Upper lobe of left lung (tissue), 6 donors: ENCODE measurements around the gene GOSR2. TPM values are rescaled to one million over a fixed set of nuclear protein-coding genes. Genes with fewer than 3 reads are reported as not detected.

Experiments
- ATAC-seq, 2 donors: fragments of 200-7000 bp; cut with Tn5 transposase; one replicate each; pipeline ENCODE4 v1.9.1; 2022; ENCODE audit warnings: mild to moderate bottlenecking in 2 of 2, moderate library complexity in 2 of 2; ENCODE audit not compliant: low FRiP score in 2 of 2
- DNase-seq, 2 donors: peaks; one replicate each; pipeline ENCODE4 v3.0.0-alpha.2; 2019 to 2020
- H3K27ac ChIP-seq, 4 donors: fragments of 200-600 bp; sonication (generic); one replicate each; pipeline ENCODE4 v1.5.1; 2016 to 2019
- H3K27me3 ChIP-seq, 4 donors: fragments of 200-600 bp; sonication (generic); one replicate each; pipeline ENCODE4 v1.5.1; 2017 to 2019
- H3K36me3 ChIP-seq, 4 donors: fragments of 200-600 bp; sonication (generic); one replicate each; pipeline ENCODE4 v1.5.1; 2016 to 2019
- H3K4me1 ChIP-seq, 4 donors: fragments of 200-600 bp; sonication (generic); one replicate each; pipeline ENCODE4 v1.5.1; 2018 to 2019
- H3K4me3 ChIP-seq, 4 donors: fragments of 200-600 bp; sonication (generic); one replicate each; pipeline ENCODE4 v1.5.1; 2017 to 2019; ENCODE audit warnings: mild to moderate bottlenecking in 2 of 4, moderate library complexity in 1 of 4
- H3K9me3 ChIP-seq, 4 donors: fragments of 200-600 bp; sonication (generic); one replicate each; pipeline ENCODE4 v1.5.1; 2018 to 2019
- EP300 ChIP-seq, 4 donors: sonication (generic); formaldehyde crosslinking; IDR thresholded peaks; one replicate each; pipeline ENCODE4 v1.5.1; 2017; ENCODE audit warnings: antibody characterized with exemption in 4 of 4, control low read depth in 2 of 4
- POLR2A ChIP-seq, 4 donors: fragments of 450-650 bp; IDR thresholded peaks; one replicate each; pipeline ENCODE4 v1.5.1; 2016 to 2017; ENCODE audit warnings: antibody characterized with exemption in 4 of 4, mild to moderate bottlenecking in 2 of 4
- POLR2AphosphoS5 ChIP-seq, 2 donors: sonication (generic); formaldehyde crosslinking; IDR thresholded peaks; one replicate each; pipeline ENCODE4 v1.5.1; 2017; ENCODE audit warnings: antibody characterized with exemption in 2 of 2
- WGBS, 2 donors: methylation state at CpG; one replicate each; pipeline ENCODE4 v1.1.5; 2017 to 2018; 5-methylcytosine and 5-hydroxymethylcytosine counted together
- total RNA-seq, 6 donors: library from RNA; depleted of rRNA in 4 of 6; stranded (reverse); fragments of >200 nt in 4 of 6; gene quantifications; one replicate each; pipeline versions ENCODE4 v1.1.0 to v1.2.1, GENCODE V29; 2016 to 2021
- TF ChIP-seq, protein P1 (sequence below), 6 experiments: fragments of 450-650 bp in 4 of 6; fragments of 200-600 bp in 2 of 6; sonication (generic) in 2 of 6; IDR thresholded peaks; one replicate each; pipeline ENCODE4 v1.5.1; 2016 to 2019; ENCODE audit warnings: antibody characterized with exemption in 6 of 6
- donor health status: DM: no; HTN: no; CAD: no; lungs with moderate emphysema.
- donor health status: DM: no; HTN: yes; CAD: no; lungs with severe emphysema.

GOSR2 gene
- total RNA-seq, 6 donors from 2014 or later = 40.3 to 79.6 (median 50.8) TPM

DNA sequence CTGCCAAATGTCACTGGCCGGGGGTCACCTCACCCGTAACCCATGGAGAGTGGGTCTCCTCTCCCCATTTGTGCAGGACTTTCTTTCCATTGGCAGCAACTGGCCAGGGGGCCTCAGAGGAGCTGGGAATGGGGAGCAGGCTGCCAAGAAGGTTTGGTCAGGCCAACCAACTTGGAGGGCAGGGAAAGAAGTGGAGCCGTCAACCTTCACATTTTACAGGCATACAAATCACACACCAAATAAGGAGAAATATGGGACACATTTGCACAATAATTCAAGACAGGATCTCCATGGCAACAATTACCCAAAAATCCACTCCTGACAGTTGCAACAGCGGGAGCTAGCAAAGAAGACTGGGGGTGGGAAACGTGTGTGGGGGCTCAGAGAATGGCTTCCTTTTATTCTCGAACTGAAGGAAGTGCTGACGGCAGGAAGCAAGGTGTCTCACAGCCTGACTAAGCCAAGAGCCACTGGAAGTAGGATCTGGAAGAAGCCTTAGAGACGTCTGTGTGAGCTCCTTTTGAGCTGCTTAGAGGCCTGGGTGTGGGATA lies 35.2 kb downstream of the GOSR2 start:
- 59 to 66% methylated on average over 6 to 8 of the region's 8 CpGs for WGBS, 2 donors
- Histone ChIP-seq H3K4me1 (peaks cover 0 to 3% (median 1%) of the 10 kb centered on the region in 4 donors), H3K9me3 (no peaks in the 10 kb centered on the region), H3K4me3 (no peak overlapping the region), H3K27ac (no peak overlapping the region), H3K27me3 (no peaks in the 10 kb centered on the region), H3K36me3 (no peaks in the 10 kb centered on the region)
- TF ChIP-seq POLR2AphosphoS5 (IDR thresholded peaks at IDR 0.05) (no peak), EP300 (IDR thresholded peaks at IDR 0.05) (no peak), POLR2A (IDR thresholded peaks at IDR 0.05) (no peak)
- TF ChIP-seq, protein P1, sequence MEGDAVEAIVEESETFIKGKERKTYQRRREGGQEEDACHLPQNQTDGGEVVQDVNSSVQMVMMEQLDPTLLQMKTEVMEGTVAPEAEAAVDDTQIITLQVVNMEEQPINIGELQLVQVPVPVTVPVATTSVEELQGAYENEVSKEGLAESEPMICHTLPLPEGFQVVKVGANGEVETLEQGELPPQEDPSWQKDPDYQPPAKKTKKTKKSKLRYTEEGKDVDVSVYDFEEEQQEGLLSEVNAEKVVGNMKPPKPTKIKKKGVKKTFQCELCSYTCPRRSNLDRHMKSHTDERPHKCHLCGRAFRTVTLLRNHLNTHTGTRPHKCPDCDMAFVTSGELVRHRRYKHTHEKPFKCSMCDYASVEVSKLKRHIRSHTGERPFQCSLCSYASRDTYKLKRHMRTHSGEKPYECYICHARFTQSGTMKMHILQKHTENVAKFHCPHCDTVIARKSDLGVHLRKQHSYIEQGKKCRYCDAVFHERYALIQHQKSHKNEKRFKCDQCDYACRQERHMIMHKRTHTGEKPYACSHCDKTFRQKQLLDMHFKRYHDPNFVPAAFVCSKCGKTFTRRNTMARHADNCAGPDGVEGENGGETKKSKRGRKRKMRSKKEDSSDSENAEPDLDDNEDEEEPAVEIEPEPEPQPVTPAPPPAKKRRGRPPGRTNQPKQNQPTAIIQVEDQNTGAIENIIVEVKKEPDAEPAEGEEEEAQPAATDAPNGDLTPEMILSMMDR (IDR thresholded peaks at IDR 0.05) = no peak
- ATAC-seq (no peak), DNase-seq (no peak)

DNA sequence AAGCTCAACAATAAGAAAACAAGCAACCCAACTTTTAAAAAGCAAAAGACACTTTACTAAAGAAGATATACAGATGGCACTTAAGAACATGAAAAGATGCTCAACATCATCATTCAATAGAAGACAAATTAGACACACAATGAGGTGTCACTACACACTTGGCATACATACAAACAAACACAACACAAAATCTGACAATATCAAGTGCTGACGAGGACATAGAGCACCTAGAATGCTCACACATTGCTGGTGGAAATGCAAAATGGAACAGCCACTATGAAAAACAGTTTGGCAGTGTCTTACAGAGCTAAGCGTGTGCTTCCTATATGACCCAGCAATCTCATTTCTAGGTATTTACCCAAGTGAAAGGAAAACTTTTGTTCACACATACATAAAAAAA lies 37.2 kb downstream of the GOSR2 start:
- Histone ChIP-seq H3K4me3 (no peak overlapping the region), H3K27me3 (no peaks in the 10 kb centered on the region), H3K9me3 (no peaks in the 10 kb centered on the region), H3K27ac (no peak overlapping the region), H3K36me3 (no peaks in the 10 kb centered on the region), H3K4me1 (peaks cover 0 to 3% (median 1%) of the 10 kb centered on the region in 4 donors)
- no peak for TF ChIP-seq POLR2AphosphoS5 (IDR thresholded peaks at IDR 0.05)
- TF ChIP-seq POLR2A (IDR thresholded peaks at IDR 0.05) = no peak
- no peak for TF ChIP-seq EP300 (IDR thresholded peaks at IDR 0.05)
- TF ChIP-seq, protein P1 (IDR thresholded peaks at IDR 0.05) = no peak
- ATAC-seq = no peak
- DNase-seq = no peak
- 45 to 50% methylated on average over 2 of the region's 2 CpGs for WGBS, 2 donors

DNA sequence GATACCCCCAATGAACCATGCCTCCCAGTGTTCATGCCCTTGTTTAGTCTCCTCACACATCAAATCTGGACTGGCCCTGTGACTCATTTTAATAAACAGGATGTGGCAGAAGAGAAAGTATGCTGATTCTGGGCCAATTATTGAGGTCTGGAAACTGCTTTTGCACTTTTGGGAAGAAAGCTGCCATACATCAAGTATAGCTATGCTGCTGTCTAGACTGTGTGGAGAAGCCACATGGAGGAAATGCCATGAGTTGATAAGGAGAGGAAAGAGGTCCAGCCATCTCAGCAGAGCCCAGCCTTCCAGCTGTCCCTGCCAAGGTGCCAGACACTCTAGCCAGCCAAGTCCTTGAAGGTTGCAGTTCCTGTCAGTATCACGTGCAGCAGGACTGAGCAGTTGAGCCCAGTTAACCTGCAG lies 39.4 kb downstream of the GOSR2 start:
- H3K36me3 ChIP-seq = no peaks in the 10 kb centered on the region
- H3K27me3 ChIP-seq = no peaks in the 10 kb centered on the region
- TF ChIP-seq, protein P1 (IDR thresholded peaks at IDR 0.05) = no peak
- no peak for TF ChIP-seq POLR2AphosphoS5 (IDR thresholded peaks at IDR 0.05)
- TF ChIP-seq EP300 (IDR thresholded peaks at IDR 0.05) = no peak
- TF ChIP-seq POLR2A (IDR thresholded peaks at IDR 0.05) = no peak
- H3K4me1 ChIP-seq = peaks cover 0 to 3% (median 1%) of the 10 kb centered on the region in 4 donors
- ATAC-seq (peak in 1 of 2 donors; percentile 47), DNase-seq (no peak)
- no peak overlapping the region for H3K27ac ChIP-seq
- H3K4me3 ChIP-seq = no peak overlapping the region
- H3K9me3 ChIP-seq = no peaks in the 10 kb centered on the region
- 0 to 9% methylated on average over 1 of the region's 1 CpG for WGBS, 2 donors

DNA sequence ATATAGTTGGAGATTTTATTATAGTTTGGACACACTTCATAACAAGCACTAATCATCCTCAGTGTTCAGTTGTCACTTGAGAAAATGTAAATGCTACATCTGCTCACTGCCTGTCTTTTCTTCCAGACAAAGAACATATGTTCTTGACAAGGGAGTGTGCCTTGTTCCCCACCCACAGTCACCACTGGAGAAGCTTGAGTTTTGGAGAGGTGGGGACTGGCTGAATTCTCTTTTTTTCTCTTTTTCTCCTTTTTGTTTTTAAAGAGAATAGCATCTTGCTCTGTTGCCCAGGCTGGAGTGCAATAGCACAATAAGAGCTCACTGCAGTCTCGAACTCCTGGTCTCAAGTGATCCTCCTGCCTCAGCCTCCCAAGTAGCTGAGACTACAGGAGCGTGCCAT lies 40.6 kb downstream of the GOSR2 start:
- ATAC-seq (no peak), DNase-seq (no peak)
- Histone ChIP-seq H3K27me3 (no peaks in the 10 kb centered on the region), H3K36me3 (peaks cover 0 to 4% (median 0%) of the 10 kb centered on the region in 4 donors), H3K4me3 (no peak overlapping the region), H3K9me3 (no peaks in the 10 kb centered on the region), H3K27ac (no peak overlapping the region), H3K4me1 (peaks cover 0 to 3% (median 1%) of the 10 kb centered on the region in 4 donors)
- TF ChIP-seq EP300 (IDR thresholded peaks at IDR 0.05) (no peak), POLR2A (IDR thresholded peaks at IDR 0.05) (no peak), POLR2AphosphoS5 (IDR thresholded peaks at IDR 0.05) (no peak)
- TF ChIP-seq, protein P1 (IDR thresholded peaks at IDR 0.05) = no peak
- WGBS, 2 donors = 81 to 86% methylated on average over 2 of the region's 2 CpGs
